Right lobe of liver (tissue), 6 donors: ENCODE measurements around the gene IL6ST. TPM values are rescaled to one million over a fixed set of nuclear protein-coding genes. Genes with fewer than 3 reads are reported as not detected.
A peak's percentile ranks its signal among the peaks of the same experiment; 100 is the strongest.

Experiments used
- ATAC-seq, 4 donors: fragments of 200-7000 bp; cut with Tn5 transposase; one replicate each; pipeline ENCODE4 v1.9.1; 2020; ENCODE audit warnings: mild to moderate bottlenecking in 4 of 4, moderate library complexity in 4 of 4
- DNase-seq, 3 donors: peaks; one replicate each; pipeline ENCODE4 v3.0.0-alpha.2; 2020
- H3K27ac ChIP-seq, 3 donors: fragments of 200-600 bp; one replicate each; pipeline ENCODE4 v1.8.0; 2022
- H3K27me3 ChIP-seq, 2 donors: fragments of 200-600 bp; one replicate each; pipeline ENCODE4 v1.8.0; 2022
- H3K36me3 ChIP-seq, 4 donors: fragments of 200-600 bp; sonication (generic) in 1 of 4; one replicate each; pipeline versions ENCODE4 v1.5.1 to v1.8.0; 2017 to 2022; ENCODE audit warnings: control low read depth in 1 of 4
- H3K4me1 ChIP-seq, 4 donors: fragments of 200-600 bp; sonication (generic) in 1 of 4; one replicate each; pipeline versions ENCODE4 v1.5.1 to v1.8.0; 2017 to 2022; ENCODE audit warnings: control low read depth in 1 of 4
- H3K4me3 ChIP-seq, 3 donors: fragments of 200-600 bp; one replicate each; pipeline ENCODE4 v1.8.0; 2022
- H3K9me3 ChIP-seq, 4 donors: fragments of 200-600 bp; sonication (generic) in 1 of 4; one replicate each; pipeline versions ENCODE4 v1.5.1 to v1.8.0; 2017 to 2022; ENCODE audit warnings: control low read depth in 1 of 4
- CTCF ChIP-seq, 4 donors: fragments of 200-600 bp in 3 of 4; fragments of 450-650 bp in 1 of 4; IDR thresholded peaks; one replicate each; pipeline versions ENCODE4 v1.5.1 to v1.8.0; 2016 to 2022; ENCODE audit warnings: antibody characterized with exemption in 4 of 4, mild to moderate bottlenecking in 2 of 4
- POLR2A ChIP-seq: fragments of 450-650 bp; IDR thresholded peaks from one replicate; pipeline ENCODE4 v1.6.1; 2017; ENCODE audit warnings: antibody characterized with exemption, mild to moderate bottlenecking
- WGBS: methylation state at CpG from one replicate; pipeline ENCODE4 v1.1.6; 2018; ENCODE audit warnings: low coverage, low lambda C conversion rate; ENCODE audit not compliant: insufficient coverage; ENCODE audit errors: missing lambda C conversion rate; 5-methylcytosine and 5-hydroxymethylcytosine counted together
- intact Hi-C, 2 donors: fragments of 100-400 bp; cut with DNase I; formaldehyde crosslinking; loops; one replicate each; pipeline versions ENCODE4 v1.11.2 to v1.14.1; 2022
- total RNA-seq, 6 experiments: library from RNA; depleted of rRNA in 2 of 6; stranded (reverse); fragments of >200 nt in 2 of 6; fragmentation: NEBNext Ultra II Directional in 3 of 6; extraction: Animal tissue kit (Norgen Biotek cat#: 25700) in 3 of 6; gene quantifications; one replicate each; pipeline versions ENCODE4 v1.1.0 to v1.2.4, GENCODE V29; 2016 to 2023
- donor health status: DM: no; HTN: yes; CAD: no.
- donor health status: DM: no; HTN: no; CAD: no.
- donor health status: DM: no; HTN: no; CAD: no.
- donor health status: DM: no; HTN: yes; CAD: no.
- donor health status: DM: no; HTN: yes; CAD: no.

IL6ST gene
- total RNA-seq, 6 experiments from 2014 or later, result 150 to 341 (median 278) TPM

DNA sequence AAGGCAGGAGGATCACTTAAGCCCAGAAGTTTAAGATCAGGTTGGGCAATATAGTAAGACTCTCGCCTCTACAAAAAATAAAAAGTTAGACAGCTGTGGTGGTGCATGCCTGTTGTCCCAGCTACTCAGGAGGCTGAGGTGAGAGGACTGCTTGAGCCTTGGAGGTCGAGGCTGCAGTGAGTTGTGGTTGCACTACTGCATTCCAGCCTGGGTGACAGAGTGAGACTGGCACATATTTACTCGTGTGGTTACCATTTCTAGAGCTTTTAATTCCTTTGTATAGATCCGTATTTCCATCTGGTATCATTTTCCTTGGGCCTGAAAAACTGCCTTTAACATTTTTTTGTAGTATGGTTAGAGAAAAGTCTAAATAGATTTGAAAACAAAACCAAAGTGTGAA is 7.8 kb downstream of the IL6ST start:
- no peak for DNase-seq
- intact Hi-C loops, result no loop called here
- ATAC-seq, result no peak
- H3K36me3 ChIP-seq, result peaks cover 0 to 7% (median 4%) of the 10 kb centered on the region in 4 donors
- no peak overlapping the region for H3K27ac ChIP-seq
- H3K4me1 ChIP-seq, result peaks cover 0 to 71% (median 23%) of the 10 kb centered on the region in 4 donors
- H3K27me3 ChIP-seq, result no peaks in the 10 kb centered on the region
- TF ChIP-seq POLR2A (no peak), CTCF (IDR thresholded peaks at IDR 0.05) (no peak)
- H3K4me3 ChIP-seq, result no peak overlapping the region
- no peaks in the 10 kb centered on the region for H3K9me3 ChIP-seq
- WGBS, result 65% methylated on average over 4 of the region's 4 CpGs

- intact Hi-C loops, result no loop called here
- H3K36me3 ChIP-seq, result peaks cover 0 to 24% (median 13%) of the 10 kb centered on the region in 4 donors
- 48% methylated on average over 6 of the region's 6 CpGs for WGBS
- H3K9me3 ChIP-seq, result no peaks in the 10 kb centered on the region
- no peak for ATAC-seq
- no peak for DNase-seq
- no peak for TF ChIP-seq CTCF (IDR thresholded peaks at IDR 0.05)
- TF ChIP-seq POLR2A, result no peak
- H3K27me3 ChIP-seq, result no peaks in the 10 kb centered on the region
- peak overlapping the region in 1 of 3 donors; percentile 27 for H3K27ac ChIP-seq
- peaks cover 0 to 60% (median 29%) of the 10 kb centered on the region in 4 donors for H3K4me1 ChIP-seq
- no peak overlapping the region for H3K4me3 ChIP-seq
Measured at GRCh38 chr5:55985181-55985580, 9.6 kb downstream of the IL6ST start.

GRCh38 chr5:55983986-55984385 is 10.8 kb downstream of the IL6ST start:
- Histone ChIP-seq H3K27ac (peak overlapping the region in 2 of 3 donors; percentile 16 to 30), H3K4me1 (peaks cover 0 to 62% (median 29%) of the 10 kb centered on the region in 4 donors), H3K9me3 (no peaks in the 10 kb centered on the region), H3K36me3 (peaks cover 0 to 26% (median 16%) of the 10 kb centered on the region in 4 donors), H3K4me3 (no peak overlapping the region), H3K27me3 (no peaks in the 10 kb centered on the region)
- ATAC-seq (no peak), DNase-seq (no peak)
- TF ChIP-seq POLR2A (no peak), CTCF (IDR thresholded peaks at IDR 0.05) (no peak)
- WGBS, result 59% methylated on average over 2 of the region's 2 CpGs
- intact Hi-C loops, result no loop called here

DNA sequence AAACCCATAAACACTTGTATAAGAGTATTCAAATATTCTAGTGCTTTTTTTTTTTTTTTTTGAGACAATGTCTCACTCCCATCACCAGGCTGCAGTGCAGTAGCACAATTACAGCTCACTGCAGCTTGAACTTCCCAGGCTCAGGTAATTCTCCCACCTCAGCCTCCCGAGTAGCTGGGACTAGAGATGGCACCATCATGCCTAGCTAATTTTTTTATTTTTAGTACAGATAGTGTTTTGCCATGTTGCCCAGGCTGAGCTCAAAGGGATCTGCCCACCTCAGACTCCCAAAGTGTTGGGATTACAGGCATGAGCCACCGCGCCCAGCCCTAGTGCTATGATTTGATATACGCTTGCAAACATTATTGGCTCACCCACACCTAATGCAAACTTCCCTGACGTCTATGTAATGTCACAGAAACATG is 11.8 kb downstream of the IL6ST start:
- no peaks in the 10 kb centered on the region for H3K9me3 ChIP-seq
- DNase-seq (no peak), ATAC-seq (peak; percentile 30 to 61 (median 42))
- 38% methylated on average over 5 of the region's 5 CpGs for WGBS
- TF ChIP-seq CTCF (IDR thresholded peaks at IDR 0.05) (peak; percentile 16 to 27 (median 25)), POLR2A (no peak)
- no peaks in the 10 kb centered on the region for H3K27me3 ChIP-seq
- intact Hi-C loops, result no loop called here
- peak overlapping the region in 2 of 3 donors; percentile 16 to 30 for H3K27ac ChIP-seq
- peaks cover 0 to 26% (median 16%) of the 10 kb centered on the region in 4 donors for H3K36me3 ChIP-seq
- peaks cover 0 to 64% (median 29%) of the 10 kb centered on the region in 4 donors for H3K4me1 ChIP-seq
- H3K4me3 ChIP-seq, result no peak overlapping the region
